MV-4-11 (cell line): Measurements from ENCODE around the gene FERMT2.
"Not testable (repeated sequence)": the region's sequence is repeated elsewhere in the genome, so short reads cannot be mapped to it uniquely, and the experiment has no call there.

Experiments used
- DNase-seq: peaks from one replicate; lab custom pipeline; 2025; lab: John Stamatoyannopoulos, UW

FERMT2 gene

GRCh38 chr14:52900731-52901130 is 50.1 kb downstream of the FERMT2 start:
- no peak for DNase-seq

- DNase-seq: no peak
Measured at GRCh38 chr14:52898496-52898895, 52.4 kb downstream of the FERMT2 start.

GRCh38 chr14:52895000-52895399 is 55.9 kb downstream of the FERMT2 start:
- DNase-seq: no peak

GRCh38 chr14:52891800-52892199 is 59.0 kb downstream of the FERMT2 start:
- no peak for DNase-seq

GRCh38 chr14:52888839-52889838 is 61.7 kb downstream of the FERMT2 start:
- no peak for DNase-seq

GRCh38 chr14:52888159-52888558 is 62.7 kb downstream of the FERMT2 start:
- DNase-seq: no peak

- no peak for DNase-seq
Measured at GRCh38 chr14:52885230-52885629, 65.6 kb downstream of the FERMT2 start.

- DNase-seq: no peak
Measured at GRCh38 chr14:52883658-52884057, 67.2 kb downstream of the FERMT2 start.

GRCh38 chr14:52882824-52883223 is 68.0 kb downstream of the FERMT2 start:
- DNase-seq: no peak

- no peak for DNase-seq
Measured at GRCh38 chr14:52879958-52880357, 70.9 kb downstream of the FERMT2 start.

- no peak for DNase-seq
Measured at GRCh38 chr14:52878946-52879345, 71.9 kb downstream of the FERMT2 start.

GRCh38 chr14:52878469-52878868 is 72.4 kb downstream of the FERMT2 start:
- DNase-seq: no peak

- DNase-seq: no peak
Measured at GRCh38 chr14:52877628-52878027, 73.2 kb downstream of the FERMT2 start.

GRCh38 chr14:52876806-52877205 is 74.0 kb downstream of the FERMT2 start:
- DNase-seq: no peak

GRCh38 chr14:52876311-52876710 is 74.5 kb downstream of the FERMT2 start:
- no peak for DNase-seq

- DNase-seq: no peak
Measured at GRCh38 chr14:52875707-52876106, 75.1 kb downstream of the FERMT2 start.

- DNase-seq: no peak
Measured at GRCh38 chr14:52874389-52874788, 76.5 kb downstream of the FERMT2 start.

- peak; percentile 16 for DNase-seq
Measured at GRCh38 chr14:52873694-52874093, 77.2 kb downstream of the FERMT2 start.

- no peak for DNase-seq
Measured at GRCh38 chr14:52873065-52873464, 77.8 kb downstream of the FERMT2 start.

GRCh38 chr14:52871606-52872005 is 79.2 kb downstream of the FERMT2 start:
- no peak for DNase-seq

GRCh38 chr14:52868911-52869618 is 81.8 kb downstream of the FERMT2 start:
- DNase-seq: no peak

- DNase-seq: not testable (repeated sequence)
Measured at GRCh38 chr14:52864893-52865292, 86.0 kb downstream of the FERMT2 start.

GRCh38 chr14:52863334-52863700 is 87.5 kb downstream of the FERMT2 start:
- no peak for DNase-seq
